ENCODE results near the gene PCOLCE2.

PCOLCE2 gene, protein sequence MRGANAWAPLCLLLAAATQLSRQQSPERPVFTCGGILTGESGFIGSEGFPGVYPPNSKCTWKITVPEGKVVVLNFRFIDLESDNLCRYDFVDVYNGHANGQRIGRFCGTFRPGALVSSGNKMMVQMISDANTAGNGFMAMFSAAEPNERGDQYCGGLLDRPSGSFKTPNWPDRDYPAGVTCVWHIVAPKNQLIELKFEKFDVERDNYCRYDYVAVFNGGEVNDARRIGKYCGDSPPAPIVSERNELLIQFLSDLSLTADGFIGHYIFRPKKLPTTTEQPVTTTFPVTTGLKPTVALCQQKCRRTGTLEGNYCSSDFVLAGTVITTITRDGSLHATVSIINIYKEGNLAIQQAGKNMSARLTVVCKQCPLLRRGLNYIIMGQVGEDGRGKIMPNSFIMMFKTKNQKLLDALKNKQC

DNA sequence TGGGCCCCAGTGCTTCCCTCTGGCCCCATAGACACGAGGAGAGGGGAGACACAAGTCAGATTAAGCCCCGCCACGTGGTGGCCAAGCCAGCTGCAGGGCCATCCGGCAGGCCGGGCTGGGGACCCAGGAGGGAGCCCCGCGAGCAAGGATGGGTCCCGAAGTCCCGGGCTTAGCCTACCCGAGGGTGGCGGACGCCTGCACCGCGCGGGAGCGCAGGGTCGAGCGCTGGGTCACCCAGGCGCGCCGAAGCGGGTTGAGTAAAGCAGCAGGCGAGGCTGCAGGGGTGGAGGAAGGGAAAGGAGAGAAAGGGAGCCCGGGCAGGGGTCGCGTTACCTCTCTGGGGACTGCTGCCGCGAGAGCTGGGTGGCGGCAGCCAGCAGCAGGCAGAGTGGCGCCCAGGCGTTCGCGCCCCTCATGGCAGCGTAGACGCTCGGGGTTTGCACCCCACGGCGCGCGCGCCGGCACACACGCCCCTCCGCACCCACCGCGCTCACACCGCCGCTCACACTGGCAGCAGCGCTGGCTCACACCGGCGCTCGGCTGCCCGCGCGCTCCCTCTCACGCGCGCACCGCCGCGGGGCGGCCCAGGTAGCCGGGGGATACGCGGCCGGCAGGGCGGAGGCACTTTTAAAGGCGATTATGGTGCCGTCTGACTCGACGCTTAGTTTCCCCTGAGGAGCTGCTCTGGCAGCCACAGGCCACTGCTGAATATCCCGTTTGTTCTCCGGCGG lies at the start of gene PCOLCE2:
Gene PCOLCE2, minus strand, starts transcription at position 603 of the 731 bp plus-strand sequence. Its CDS starts 187 bp downstream, at position 416.
- peak; percentile 9 for DNase-seq

DNA sequence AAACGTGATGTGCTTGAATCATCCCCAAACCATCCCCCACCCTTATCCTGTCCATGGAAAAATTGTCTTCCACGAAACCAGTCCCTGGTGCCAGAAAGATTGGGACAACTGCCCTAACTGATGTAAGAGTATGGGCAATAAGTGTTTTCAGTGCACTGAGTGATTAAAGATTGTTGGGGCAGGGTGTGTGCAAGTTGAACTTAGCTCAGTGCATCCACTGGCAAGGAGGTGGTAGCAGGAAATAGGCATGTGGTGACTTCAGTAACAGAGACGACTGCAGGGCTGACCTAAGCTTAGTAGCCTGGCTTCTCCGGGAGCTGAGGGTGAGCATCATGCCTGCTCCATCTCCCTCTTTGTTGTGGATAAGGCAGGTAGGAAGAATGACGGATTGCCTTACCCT lies 47.1 kb upstream of the PCOLCE2 start:
- DNase-seq: no peak

DNA sequence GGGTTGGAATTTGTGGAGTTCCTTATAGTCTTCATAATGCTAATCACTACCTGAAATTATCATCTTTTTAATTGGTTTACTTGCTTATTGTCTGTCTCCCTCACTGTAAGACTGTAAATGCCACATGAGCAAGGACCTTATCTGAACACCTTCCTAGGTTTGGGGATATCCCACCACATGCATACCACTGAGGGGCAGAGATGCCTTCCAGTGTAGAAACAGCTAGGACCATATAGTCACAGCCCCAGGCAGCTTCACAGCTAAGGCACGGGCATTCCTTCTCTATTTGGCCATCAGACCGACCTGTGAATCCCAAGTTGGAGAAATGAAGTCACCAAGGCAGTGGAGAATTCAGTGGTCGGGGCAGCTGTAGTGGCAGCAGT lies 46.0 kb upstream of the PCOLCE2 start:
- DNase-seq: no peak

DNA sequence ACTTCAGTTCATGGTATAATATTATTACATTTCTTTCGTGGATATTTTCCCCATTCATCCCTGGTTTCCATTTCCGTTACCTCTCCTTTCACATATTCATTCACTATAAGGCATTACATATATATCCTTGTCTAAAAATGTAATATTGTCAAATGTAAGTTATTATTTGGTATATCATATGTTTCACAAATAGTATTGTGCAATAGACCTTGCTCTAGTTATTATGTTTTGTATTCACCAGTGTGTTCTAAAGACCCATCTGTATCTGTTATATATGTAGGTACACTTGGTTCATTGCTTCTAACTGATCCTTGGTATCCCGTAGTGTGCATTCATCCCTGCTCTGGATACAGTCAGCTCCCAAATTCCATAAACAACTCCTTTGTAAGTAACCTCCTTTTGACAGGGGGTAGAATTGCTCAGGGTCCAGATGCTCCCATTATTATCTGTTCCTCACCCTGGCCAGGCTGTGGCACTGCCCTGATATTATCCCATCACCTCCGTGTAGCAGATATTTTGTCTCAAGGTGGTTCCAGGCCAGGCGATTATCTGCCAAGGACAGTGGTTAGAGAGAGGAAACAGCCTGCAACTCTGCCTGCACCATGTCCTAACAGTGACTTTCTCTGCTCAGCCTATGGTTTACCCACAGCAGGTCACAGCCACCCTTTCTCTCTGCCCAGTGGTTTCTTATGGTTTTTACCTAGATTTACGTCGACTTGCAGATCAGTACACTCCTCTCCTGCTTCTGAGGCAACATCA lies 45.4 kb upstream of the PCOLCE2 start:
- no peak for DNase-seq

DNA sequence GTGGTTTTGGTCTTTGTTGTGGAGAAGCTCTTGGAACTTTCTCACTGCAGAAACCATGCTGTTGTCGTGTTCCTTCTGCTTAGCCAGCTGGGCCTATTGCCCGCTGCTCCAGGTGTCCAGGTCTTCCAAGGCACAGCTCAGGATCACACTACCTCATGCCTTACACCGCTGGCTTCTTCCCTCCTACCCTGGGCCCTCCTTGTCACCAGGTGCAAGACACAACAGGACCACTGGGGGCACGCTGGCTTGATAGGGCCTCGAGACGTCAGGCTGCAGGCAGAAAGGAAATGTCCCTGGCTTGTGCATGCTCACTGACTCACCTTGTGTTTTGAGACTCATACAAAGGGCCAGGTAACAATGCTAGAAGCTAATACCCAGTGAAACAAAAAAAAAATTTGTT lies 42.3 kb upstream of the PCOLCE2 start:
- peak; percentile 29 for DNase-seq

DNA sequence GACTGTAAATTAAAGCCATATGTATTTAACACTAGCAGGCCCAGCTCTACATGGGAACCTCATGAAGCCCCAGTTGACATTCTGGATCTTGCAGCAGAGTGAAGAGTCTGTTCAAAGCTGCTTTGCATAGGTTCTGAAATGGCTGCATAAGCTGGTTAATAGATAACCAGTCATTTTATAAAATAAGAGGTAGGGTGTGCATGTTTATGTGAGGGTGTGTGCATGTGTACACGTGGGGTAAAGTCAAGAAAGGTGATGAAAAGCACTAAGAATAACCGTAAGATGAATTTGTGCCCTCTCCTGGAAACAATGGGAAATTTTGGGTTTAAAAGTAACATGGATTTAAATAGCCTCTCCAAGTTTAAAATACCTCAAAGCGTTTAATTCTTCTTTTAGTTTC lies 41.6 kb upstream of the PCOLCE2 start:
- no peak for DNase-seq

DNA sequence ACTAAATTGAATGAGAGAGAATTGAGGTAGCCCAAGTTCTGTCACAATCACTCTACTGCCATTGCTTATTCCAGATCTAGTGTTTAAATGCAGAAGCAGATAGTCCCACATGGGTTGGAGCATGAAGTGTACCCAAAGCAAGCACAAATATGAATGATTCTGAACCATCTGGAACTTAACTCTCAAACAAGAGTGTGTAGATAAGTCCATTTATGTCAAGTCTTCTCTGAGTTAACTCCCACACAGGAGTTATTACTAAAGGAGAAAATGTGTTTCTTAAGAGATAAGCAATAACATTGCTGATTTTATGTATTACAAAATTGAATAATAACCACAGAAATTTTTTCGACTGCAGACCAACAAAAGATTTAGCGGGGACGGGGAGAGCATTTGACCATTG lies 41.0 kb upstream of the PCOLCE2 start:
- DNase-seq: no peak

DNA sequence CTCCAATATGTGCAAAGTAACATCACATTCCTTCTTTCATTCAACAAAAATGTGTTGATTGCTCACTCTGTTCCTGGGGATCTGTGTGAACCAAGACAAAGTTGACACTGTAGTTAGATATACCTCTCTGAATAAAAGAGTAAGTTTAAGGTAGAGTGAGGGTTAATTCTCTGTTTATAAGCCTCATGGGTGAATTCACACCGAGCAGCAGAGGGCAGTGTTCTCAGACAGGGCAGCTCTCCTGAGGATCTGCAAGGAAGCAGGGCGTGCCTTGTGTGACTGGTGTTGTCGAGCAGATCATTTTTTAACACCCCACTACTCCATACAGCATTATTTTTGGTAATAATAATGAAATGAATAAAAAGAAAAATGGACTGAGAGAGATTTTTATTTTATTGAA lies 40.2 kb upstream of the PCOLCE2 start:
- DNase-seq: peak; percentile 41

DNA sequence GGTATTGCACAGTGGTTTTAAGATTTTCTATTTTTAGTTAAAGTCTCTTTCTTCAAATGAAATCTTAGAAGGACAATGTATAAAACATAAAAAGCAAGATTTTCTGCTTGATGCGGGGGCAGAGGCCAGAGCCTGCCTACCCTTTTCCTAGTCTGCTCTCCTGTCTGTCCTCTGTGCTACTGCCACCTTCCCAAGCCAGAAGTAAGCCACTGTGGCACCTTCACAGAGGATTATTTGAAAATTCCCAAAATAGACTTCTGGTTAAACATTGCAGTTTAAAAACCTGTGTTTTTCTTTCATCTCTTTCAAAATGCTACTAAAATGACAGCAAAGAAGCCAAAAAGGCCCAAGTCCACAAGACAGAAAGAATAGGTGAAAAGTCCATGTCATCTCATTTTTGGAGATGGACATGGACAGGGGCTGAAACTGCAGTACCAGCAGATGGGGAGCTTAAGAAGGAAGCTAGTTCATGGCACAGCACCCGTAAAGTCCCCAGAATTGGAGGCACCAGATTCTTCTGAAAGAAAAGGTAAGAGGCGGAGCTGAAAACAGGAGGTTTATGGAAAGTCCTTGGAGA lies 37.6 kb upstream of the PCOLCE2 start:
- DNase-seq: no peak

DNA sequence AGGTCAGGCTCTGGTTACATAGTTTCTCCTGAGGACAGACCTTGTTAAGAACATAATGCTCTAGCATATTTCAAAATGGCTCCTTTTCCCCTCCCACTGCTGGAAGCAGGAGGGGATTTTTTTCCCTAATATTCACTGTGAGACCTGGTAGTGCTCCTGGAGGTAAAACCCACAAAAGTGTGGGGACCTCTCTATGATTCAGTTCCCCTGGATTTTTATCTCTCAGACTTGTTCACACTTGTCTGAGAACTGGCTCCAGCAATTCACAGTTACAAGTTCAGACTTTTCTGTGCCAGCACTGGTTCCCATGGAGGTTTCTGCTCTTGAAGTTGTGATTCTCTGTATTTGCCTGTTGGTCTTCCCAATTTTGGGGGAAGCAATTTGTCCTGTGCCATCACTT lies 36.3 kb upstream of the PCOLCE2 start:
- no peak for DNase-seq

DNA sequence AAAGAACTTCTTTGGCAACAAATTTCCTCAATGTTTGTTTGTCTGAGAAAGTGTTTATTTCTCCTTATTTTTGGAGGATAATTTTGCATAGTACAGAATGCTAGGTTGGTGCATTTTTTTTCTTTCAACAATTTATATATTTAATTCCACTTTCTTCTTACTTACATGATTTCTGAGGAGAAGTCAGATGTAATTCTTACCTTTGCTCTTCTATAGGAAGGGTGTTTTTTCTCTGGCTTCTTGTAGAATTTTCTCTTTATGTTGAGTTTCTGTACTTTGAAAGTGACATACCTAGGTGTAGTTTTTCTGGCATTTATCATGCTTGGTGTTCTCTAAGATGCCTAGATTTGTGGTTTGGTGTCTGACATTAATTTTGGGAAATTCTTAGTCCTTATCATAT lies 34.8 kb upstream of the PCOLCE2 start:
- no peak for DNase-seq

DNA sequence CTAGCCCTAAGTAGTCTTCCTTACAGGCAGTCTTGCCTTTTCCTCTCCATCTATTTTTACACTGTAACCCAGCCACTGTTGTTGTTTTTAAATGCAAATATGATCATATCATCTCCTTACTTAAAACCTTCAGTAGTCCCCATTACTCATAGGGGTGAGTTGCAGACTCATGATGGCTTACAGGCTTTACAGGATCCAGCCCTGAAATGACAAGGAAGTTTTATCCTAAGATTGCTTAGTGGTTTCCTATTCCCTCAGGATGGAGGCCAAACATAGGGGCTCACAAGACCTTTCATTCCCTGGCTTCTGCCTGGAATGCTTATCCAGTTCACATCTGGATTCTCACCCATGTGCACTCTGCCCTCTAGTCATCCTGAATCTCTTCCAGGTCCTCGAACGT lies 27.7 kb upstream of the PCOLCE2 start:
- DNase-seq: no peak

DNA sequence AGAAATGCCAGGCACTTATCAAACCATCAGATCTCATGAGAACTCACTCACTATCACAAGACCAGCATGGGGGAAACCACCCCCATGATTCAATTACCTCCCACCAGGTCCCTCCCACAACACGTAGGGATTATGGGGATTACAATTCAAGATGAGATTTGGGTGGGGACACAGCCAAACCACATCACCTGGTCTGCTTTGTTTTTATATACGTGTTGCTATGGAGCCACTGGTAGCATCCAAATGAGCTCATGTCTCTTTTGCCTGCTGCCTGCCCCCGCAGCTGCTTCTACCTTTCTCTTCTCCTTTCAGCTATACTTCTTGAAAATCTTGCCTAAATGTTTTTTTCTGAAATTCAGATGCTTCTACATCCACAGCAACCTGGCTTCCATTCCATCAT lies 26.8 kb upstream of the PCOLCE2 start:
- DNase-seq: no peak

DNA sequence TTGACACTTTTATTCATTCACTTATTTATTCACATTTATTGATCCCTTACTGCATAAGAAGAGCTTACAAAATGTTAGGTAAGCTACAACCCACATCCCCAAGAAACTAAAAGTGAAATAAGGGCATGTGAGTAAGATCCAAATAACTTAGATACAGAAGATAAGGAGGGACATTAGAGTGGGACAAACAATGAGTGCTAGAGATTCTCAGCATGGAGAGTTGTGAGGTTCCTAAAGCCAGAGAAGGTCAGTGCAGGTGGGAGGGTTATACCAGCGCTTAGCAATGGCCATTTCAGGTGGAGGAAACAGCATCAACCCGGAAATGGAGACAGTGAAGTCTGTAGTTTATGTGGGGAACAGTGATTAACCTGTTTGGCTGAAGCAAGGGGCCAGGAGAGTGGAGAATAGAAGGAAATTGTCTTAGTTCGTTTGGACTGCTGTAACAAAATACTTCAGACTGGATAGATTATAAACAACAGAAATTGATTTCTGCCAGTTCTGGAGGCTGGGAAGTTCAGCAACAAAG lies 25.5 kb upstream of the PCOLCE2 start:
- no peak for DNase-seq

DNA sequence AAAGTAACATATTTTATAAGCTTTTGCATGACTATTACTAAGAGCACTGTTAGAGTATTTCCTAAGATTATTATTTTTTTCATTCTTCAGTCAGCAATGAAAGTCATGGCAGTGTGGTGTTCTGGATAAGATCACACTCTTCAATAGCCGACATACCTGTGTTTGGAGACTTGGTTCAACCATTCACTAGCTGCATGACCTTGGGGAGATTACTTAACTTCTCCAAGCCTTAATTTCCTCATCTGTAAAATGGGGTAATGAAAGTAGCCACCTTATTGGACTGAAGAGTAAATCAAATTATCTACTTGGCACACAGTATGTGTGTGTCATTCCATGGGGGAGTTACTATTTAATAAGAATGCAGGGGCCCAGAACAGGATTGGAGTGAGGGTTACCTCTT lies 24.5 kb upstream of the PCOLCE2 start:
- DNase-seq: no peak

DNA sequence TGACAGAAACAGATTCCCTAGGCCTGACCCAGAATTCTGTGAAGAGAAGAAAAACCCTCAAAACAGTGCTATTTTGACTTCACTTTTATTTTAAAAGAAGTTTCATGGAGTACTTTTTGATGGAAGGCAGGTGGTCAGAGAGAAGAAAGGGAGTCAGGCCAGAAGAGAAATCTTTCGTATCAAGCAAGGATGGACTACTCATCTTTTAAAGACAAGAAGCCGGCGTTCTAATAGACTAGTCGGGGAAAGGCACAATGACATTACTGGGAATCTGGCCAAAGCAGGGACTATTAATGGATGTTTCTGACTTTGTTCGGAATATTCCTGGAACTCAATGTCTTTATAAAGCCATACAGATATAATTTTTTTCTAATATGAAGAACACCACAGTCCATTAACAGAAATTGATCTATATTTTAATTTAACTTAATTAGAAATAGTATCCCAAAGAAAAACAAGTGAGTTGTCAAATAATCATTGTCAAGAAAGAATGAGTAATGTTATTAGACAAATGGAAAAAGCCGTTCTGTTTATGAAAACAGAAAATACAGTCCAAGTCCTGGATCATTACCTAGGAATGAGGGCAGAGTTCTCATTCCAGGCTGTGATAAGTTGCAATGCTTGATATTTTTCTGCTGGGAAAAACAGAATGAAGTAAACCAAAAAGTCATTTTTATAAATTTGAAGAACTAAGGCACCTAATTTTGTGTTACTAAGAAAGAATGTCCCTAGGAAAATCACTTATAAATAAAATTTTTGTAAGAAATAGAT lies 23.7 kb upstream of the PCOLCE2 start:
- no peak for DNase-seq

DNA sequence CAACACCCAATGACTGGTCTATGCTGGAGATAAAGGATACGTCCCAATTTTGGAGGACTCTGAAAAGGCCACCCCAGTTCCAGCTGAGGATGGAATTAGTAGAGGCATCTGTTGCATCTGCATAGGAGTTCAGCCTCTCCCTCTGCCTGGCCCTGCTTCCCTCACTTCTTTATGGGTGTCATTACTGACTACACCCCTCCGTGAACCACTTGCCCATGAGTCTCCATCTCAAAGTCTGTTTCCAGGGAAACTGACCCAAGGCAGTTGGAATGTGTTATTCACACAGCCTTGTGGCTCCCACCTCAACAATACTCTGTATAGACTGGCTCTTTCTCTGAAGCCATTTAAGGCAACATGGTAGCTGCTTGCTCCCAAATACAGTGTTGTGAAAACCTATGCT lies 21.4 kb upstream of the PCOLCE2 start:
- DNase-seq: no peak

DNA sequence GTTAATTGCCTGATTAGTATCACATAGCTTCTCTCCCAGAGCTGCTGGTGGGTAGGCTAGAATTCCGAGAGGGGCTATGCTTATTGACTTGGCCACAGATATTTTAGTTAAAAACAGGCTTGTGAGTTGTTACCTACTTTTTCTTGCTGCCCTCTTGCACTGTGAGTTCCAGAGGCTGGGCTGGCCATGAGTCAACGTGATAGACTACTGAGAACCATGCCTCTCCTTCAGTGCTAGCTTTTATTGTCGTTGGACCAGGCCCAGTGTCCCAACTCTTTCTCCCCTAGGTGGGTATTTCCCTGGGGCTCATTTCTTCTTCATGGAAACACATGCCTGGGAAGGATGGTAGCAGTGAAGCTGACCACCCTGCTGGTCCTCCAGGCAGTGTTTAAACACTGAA lies 20.4 kb upstream of the PCOLCE2 start:
- DNase-seq: no peak

DNA sequence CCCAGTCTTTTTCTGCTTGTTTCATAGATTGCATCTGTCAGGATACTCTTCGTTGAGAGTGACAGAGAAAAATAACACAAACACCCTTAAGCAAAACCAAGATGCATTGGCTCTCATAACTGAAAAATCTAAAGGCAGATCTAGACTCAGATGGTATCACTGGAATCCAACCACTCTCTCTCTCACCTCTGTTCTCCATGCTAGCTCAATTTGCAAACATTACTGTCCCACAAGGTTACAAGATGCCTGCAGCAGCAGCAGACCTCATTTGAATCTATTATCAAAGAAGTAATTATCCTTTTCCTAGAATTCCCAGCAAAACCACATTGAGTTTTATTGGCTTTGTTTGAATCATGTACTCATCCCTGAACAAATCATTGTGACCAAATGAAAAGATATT lies 19.1 kb upstream of the PCOLCE2 start:
- no peak for DNase-seq

DNA sequence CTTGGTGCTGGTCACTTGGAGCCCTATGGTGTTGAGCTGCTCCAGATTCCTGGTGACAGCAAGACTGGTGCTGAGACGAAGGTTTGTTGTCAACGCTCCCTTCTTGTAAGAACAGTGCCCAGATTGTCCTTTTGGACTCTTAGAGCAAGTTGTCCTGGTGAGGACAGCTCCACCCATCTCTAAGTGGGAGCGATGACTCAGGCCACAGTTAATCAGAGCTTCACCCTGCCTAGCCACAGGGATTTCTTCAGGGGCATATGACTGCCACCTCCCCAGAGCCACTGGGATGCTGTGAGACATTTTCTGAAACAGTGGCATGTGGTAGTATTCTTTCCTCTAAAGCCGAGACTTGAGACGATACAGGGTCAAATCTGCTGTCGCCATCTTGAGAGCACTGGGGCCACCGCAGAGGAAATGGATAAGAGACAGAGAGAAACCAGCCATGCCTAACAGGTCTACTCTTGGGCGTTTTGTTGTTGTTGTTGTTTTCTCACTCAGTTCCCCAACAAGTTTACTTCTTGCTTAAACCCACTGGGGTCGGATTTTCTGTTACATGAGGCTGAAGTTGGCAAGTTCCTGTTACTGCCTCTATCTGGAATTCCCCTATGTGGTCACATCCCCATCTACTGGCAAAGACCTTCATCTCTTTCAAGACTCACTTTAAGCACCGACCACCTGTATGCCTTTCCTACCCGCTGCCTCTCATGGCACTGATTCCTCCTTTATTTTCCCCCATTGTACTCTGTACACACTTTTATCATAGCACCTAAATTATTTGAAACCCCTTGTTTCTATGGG lies 16.0 kb upstream of the PCOLCE2 start:
- no peak for DNase-seq

DNA sequence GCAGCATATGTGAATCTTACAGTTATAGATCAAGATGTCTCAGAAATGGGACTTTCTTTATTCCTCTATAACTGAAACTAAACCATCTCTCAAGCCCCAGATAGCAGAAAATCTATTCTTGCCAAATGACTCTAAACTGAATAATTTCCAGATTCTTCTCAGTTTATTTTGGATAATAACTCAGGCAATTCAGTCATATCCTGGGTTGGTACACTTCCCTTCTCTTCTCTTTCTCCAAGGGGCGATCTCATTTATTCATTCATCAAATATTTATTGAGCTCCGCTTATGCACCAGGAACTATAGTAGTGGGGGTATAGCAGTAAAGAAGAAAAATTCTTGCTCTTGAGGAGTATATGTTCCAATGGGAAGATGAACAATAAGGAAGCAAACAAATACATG lies 13.5 kb upstream of the PCOLCE2 start:
- no peak for DNase-seq
